ENCODE measurements around the gene AKR1D1.

DNA sequence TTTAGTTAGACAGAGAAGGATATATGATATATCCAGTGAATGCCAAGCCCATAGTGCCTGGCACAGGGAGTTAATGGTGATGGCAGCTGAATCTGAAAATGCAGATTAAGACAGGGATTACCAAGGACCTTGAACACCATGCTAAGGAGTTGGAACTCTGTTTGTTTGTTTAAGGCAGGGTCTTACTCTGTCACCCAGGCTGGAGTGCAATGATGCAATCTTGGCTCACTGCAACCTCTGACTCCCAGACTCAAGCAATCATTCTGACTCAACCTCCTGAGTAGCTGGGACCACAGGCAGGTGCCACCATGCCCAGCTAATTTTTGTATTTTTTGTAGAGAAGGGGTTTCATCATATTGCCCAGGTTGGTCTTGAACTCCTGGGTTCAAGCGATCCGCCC is 1.6 kb downstream of the AKR1D1 start:
- TF ChIP-seq CTCF (IDR thresholded peaks at IDR 0.05; ENCODE audit: low read depth, low read length) (no peak), POLR2A (IDR thresholded peaks at IDR 0.05; ENCODE audit: extremely low read depth, insufficient read length) (no peak), MAX (IDR thresholded peaks at IDR 0.05; ENCODE audit: low read depth, low read length) (no peak), MYC (IDR thresholded peaks at IDR 0.05; ENCODE audit: low read depth, low read length) (no peak)
